Posterior cingulate gyrus (tissue), 11 donors: ENCODE measurements around the gene INPP4B.
A peak's percentile ranks its signal among the peaks of the same experiment; 100 is the strongest.

Experiments
- DNase-seq, 10 donors: peaks; one replicate each; pipeline versions ENCODE4 v3.0.0 to v3.0.0-alpha.2; 2020 to 2021; ENCODE audit warnings: mixed read lengths in 3 of 10
- intact Hi-C: fragments of 100-400 bp; cut with DNase I; formaldehyde crosslinking; loops from one replicate; pipeline ENCODE4 v1.15.1; 2023

INPP4B gene

DNA sequence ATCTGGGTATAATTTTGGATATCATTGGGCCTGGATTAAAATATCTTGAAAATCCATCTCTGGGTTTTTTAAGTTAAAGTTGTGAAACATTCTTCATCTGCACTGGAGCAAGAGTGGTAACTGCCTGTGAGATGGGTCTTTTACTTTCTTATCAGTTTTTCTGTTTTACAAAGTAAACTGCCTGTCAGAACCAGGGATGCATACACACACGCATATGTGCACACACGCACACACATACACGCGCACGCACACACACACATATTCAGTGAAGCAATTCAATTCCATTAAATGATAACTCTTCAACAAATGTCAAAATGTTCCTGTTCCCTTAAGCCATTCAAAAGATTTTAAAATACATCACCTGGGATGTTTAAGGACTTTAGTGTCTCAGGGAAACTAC is 515.8 kb downstream of the INPP4B start:
- DNase-seq, result no peak
- intact Hi-C loops, result no loop called here

DNA sequence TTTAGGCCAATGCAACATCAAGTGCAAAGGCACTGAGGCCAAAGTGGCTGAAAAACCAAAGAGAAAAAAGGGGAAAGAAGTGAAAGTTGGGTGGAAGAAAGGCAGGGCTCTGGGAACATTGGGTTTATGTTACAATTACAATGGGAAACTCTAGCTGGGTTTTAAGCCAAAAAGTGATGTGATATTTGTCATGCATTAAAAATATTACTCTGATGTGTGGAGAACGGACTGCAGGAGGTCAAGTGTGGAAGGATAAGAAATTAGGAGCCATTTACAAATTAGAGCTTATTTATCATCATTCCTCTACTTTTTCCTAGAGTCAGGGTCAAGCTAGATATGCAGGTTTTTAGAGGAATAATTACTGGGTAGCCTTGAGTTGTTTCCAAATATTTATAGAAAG is 516.8 kb downstream of the INPP4B start:
- intact Hi-C loops, result no loop called here
- DNase-seq, result no peak

DNA sequence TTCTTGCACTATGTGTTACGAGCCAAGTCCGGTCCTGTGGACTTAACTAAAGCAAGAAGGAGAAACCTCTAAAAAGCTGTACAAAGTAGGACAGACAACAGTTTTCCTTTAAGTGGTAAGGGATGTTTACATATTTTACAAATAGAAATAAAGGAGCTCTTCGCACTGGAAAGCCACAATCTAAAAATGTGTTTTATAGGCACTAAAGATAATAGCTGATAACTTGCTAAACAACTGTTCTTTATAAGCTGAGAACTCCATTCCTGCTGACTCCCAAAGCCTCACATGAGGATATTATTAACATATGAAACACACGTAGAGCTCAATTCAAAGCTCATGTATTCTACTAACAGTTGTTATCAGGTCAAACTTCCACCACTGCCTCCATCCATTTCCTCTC is 519.9 kb downstream of the INPP4B start:
- DNase-seq, result no peak
- intact Hi-C loops, result no loop called here

DNA sequence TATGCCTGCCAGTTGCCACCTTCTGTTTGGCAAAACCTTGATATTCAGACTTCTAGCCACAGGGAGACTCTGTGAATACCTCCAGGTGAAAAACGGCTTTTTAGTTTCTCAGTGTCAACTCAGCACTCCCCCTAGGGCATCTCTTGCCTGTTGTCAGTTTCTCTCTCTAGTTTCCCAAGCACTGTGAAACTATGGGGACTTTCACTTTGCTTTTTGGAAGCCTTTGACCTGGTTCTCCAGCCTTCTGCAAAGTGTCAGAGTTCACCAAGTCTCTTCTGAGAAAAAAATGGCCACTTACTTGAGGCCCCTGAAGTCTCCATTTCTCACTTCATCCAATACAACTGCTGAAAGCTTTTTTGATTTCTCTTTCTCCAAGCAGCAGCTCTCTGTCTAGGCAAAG is 521.5 kb downstream of the INPP4B start:
- no peak for DNase-seq
- intact Hi-C loops, result no loop called here

DNA sequence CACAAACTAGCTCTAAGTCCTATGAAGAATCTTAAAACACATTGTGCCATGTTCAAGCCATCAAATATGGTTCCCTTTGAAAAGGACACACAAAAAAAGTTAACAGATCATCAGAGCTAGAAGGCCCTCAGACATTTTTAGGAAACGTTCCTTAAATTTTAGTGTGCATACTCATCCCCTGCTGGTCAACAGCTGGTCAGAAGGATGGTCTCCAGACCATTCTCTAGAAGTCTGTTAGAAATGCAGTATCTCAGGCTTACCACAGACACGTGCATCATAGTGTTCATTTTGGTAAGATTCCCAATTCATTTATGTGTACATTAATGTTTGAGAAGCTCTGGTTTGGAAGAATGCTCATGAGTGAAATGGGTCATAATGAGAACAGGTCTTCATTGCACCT is 523.1 kb downstream of the INPP4B start:
- intact Hi-C loops, result no loop called here
- DNase-seq, result no peak

DNA sequence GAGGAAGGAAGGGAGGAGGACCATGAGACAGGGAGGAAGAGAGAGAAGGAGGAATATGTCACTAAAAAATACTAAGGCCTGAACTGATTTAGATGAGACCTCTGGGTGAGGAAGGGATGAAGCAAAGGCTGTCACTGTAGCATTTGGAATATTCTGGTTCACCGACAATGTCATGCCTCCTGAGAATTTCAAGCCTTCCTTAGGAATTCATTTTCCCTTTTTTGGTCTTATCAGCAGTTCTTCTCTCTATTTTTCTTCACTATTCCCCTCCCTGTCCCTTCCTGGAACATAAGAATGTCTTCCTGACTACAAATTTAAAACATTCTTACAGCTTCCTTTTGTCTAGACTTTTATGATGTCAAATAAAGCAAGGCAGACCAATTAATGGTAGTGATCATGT is 527.8 kb downstream of the INPP4B start:
- intact Hi-C loops, result no loop called here
- no peak for DNase-seq

DNA sequence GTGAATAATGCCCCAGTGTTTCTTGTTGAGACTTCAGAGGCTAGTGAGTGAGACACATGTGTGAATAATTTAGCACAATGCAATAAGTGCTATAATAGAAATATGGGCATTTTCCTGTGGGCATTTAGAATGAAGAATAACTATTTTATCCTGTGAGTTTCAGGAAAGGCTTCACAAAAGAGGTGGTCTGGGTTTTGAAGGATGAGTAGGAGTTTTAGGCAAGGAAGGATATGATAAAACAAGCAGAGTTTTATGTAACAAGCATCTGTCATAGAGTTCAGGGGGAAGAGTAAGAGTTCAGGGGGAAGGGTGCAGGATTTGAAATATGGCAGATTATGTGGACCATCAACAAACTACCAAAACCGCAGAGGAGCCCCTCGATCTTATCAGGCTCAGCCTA is 529.2 kb downstream of the INPP4B start:
- DNase-seq, result no peak
- intact Hi-C loops, result no loop called here

DNA sequence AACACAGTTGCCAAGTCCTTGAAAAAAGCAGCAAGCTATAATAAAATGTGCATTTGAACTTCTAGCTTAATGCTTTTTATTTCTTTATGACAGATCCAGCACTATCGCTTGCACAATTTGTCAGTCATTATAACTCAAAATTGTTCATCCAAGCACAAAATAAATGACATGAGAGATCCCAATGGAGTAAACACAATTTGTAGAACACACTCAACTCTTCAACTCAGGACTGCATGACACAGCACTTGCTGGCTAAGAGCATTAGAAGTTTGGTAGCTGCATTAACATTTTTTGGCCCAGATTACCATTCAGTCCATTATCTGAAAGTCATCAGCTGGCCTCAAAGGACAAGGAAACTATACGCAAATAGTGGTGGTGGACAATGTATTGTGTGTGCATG is 530.1 kb downstream of the INPP4B start:
- intact Hi-C loops, result no loop called here
- no peak for DNase-seq

DNA sequence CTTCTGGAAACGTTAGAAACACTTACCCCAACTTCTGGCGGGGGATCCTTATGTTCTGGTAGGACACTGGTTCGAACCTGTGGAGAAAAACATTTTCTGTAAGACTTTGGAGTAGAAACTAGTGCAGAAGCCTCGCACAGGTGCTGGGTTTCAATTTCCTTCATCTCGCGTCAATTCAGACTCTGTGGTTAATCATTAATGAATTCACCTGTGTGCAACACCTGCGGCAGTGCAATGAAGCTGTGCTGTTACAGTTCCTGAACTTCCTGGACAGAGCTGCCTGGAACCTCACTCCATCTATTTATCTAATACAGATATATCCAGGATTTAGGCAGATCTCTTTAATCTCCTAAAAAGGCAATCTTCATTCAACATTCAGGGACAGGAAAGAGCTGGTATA is 531.4 kb downstream of the INPP4B start:
- intact Hi-C loops, result no loop called here

DNA sequence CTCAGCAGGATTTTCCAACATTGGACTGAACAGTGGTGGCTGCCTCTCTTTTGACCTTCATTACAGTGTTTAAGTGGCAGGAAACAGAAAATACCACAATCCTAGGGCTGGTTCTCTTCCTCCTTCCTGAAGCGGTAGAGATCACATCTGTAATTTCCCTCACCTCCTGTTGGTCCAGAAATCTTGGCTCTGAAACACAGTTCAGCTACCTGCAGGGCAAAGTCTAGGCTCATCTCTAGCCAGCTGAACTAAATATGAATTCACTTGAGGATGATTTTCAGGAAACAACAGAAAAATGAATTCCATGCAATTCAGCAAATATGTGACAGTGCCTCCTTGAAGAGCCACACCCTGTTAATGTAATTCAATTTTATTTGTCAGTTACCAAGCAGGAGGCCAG is 531.9 kb downstream of the INPP4B start:
- no peak for DNase-seq
- intact Hi-C loops, result no loop called here

More for the DNA sequence above, 531.4 kb downstream of the INPP4B start:
- DNase-seq, result no peak

DNA sequence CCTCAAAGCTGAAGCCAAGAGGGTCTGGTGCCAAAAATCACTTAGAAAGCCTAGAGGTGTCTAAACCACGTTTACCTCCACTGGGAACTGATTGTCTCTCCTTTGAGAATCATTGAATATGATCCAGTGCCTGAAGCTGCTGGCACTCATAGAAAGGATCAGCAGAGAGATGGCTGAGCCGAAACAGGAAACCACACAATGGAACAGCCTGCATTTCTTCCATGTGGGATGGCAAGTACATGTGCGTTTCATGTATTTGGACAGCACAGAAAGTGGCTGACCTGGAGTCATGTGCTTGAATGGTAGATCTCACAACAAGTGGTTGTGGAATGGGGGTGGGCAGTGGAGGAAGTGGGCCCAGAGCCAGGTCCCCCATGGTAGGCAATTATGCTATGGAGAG is 533.7 kb downstream of the INPP4B start:
- intact Hi-C loops, result no loop called here
- DNase-seq, result no peak

DNA sequence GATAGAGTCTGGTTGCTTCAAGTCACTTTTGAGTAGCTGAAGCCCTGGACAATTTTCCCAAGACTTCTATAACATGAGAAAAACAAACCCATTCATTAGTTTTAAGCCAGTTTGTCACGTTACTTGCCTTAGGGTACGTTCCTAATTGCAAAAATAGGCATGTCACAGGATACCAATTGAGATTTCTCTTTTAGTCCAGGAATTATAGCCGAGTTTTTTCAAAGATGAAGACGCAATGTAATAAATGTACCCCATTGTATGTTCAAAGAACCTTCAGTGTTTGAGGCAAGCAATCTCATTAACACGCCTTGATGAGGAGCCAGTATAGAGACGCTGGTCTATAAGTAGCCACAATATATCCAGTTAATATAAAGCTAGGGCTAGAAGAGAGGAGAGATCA is 534.2 kb downstream of the INPP4B start:
- DNase-seq, result no peak
- intact Hi-C loops, result no loop called here

DNA sequence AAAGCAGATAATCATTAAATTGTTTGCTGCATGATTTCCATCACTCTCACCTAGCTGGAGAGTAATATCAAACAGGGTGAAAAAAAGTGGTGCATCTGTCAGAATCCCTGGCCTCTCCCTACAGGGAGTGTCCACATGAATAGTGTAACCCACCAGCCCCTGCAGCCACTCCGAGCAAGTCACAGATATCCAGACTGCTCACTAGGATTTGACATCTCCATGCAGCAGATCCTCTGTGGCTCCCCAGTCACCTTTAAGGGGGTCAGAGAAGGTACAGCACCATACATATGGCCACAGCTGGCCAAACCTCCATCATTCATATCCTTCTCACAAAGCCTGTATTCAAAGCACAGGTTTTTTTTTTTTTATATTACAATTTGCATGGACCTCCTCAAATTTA is 536.3 kb downstream of the INPP4B start:
- intact Hi-C loops, result no loop called here
- peak in 1 of 10 donors; percentile 51 for DNase-seq

DNA sequence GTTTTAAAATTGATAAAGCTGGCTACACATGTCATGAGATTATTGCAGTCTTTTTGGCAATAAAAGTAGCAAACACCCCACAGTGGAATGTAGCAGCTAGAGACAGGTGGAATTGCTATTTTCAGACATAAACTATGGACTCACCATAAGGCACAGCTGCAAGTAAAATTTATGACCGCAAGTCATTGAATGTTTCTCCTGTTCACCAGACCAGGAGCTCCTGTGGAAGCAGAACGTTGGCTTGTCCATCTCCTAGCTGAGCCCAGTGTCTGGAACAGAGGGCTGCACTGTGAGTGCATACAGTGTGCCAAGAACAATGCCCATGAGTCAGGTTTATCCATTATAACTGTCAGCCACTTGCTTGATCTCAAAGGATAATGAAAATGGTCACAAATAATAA is 538.2 kb downstream of the INPP4B start:
- DNase-seq, result no peak
- intact Hi-C loops, result no loop called here

DNA sequence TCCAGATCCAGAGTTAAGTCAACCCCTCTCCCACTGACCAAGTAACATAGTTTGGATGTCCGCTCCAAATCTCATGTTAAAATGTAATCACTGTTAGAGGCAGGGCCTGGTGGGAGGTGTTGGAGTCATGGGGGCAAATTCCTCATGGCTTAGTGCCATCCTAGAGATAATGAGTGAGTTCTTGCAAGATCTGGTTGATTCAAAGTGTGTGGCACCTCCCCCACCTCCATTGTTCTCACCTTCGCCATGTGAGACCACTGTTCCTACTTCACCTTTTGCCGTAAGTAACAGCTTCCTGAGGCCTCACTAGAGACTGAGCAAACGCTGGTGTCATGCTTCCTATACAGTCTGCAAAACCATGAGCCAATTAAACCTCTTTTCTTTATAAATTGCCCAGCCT is 548.8 kb downstream of the INPP4B start:
- no peak for DNase-seq
- intact Hi-C loops, result no loop called here

DNA sequence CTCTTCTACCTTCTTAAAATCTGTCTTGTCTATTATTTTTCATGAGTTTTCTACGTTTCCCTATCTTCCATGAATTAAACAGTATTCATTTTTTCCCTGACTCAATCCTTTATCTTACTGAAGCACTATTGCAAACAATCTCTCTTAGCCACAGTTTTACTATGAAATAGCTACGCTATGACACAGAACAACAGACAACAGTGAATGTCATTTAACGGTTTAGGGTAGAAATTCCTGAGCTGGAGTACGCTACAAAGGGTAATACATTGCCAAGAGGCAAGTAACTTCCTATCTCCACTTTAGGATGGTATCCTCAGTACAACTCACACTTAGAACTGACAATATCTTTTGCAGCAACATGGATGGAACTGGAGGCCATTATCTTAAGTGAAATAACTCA is 552.6 kb downstream of the INPP4B start:
- DNase-seq, result no peak

DNA sequence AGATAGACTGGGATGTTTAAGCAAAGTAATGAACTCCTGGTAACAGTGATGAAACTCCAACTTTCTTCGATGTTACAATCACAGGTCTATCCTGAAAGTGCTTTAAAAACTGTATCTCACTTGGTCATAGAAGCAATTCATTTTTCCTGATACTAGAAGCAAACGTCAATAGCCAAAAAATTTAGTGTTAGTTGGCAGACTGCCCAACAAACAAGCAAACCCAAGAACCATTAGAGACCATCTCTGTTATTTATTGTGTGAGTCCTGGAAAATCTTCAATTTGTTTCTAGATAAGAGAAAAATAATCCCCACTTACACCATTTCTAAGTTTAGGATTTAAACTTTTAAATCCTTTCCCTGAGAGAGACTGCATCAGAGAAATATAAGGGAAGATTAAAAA is 553.9 kb downstream of the INPP4B start:
- no peak for DNase-seq
- intact Hi-C loops, result no loop called here

More for the DNA sequence above, 552.6 kb downstream of the INPP4B start:
- intact Hi-C loops, result no loop called here

DNA sequence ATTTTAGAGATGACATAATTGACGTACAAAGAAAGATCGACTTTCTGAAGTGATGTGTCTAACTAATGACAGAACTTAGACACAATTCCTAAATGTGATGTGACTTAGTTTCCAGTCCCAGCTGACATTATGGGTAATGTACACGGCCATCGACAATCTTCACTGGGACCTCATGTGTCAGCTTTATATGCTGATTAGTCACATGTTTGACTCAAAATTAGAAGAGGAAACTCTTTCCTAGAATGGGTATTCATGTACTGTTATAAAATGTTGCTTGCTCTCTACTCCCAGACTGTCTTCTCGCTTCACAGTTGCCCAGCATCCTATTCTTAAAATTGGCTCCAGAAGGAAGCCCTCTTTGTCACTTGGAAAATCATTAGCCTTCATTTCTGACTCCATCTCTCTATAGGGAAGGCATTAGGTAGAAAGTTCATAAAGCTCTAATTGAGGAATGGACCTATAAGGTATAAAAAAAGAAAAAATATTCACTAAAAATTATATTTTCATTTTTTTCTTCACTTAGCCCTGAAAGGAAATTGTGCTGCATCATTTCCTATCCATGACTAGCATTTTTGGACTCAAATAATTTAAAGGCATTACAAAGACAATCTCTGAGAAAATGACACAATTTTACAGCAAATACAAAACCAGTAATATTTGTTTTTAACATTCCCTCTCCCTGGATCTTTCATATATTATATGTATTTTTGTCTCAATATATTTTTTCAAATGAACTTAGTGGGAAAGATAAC is 554.6 kb downstream of the INPP4B start:
- intact Hi-C loops, result no loop called here
- no peak for DNase-seq

DNA sequence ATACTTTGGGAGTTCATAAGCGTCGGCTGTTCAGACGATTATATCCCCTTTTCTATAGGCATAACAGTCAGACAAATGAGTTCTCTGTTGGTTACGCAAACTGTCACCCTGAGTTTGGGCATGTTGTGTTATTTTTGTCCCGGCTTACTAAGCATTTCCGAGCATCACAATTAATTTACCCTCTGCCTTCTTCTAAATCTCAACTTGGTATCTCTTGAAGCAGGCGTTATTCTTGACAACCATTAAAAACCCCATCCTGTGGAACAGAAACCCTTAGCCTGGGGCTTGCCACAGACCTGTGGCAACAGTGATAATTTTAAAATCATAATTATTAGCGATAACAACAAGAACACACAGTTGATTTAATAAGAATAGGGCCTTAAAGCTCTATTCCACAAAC is 558.7 kb downstream of the INPP4B start:
- no peak for DNase-seq
- intact Hi-C loops, result no loop called here

DNA sequence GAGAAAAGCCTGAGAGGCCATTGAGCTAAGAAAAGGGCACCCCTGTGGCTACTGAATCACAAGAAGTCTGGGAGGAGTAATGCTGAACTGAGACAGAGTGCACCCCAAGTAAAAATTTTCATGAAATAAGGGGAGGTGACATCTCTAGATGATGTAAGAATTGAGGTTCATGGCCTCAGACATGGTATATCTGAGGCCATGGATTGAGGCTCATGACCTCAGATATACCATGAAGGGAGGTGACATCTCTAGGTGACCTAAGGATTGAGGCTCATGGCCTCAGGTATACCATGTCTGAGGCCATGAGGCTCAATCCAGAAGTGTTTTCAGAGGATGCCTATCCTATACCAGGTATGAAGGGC is 560.9 kb downstream of the INPP4B start:
- no peak for DNase-seq
- intact Hi-C loops, result no loop called here

DNA sequence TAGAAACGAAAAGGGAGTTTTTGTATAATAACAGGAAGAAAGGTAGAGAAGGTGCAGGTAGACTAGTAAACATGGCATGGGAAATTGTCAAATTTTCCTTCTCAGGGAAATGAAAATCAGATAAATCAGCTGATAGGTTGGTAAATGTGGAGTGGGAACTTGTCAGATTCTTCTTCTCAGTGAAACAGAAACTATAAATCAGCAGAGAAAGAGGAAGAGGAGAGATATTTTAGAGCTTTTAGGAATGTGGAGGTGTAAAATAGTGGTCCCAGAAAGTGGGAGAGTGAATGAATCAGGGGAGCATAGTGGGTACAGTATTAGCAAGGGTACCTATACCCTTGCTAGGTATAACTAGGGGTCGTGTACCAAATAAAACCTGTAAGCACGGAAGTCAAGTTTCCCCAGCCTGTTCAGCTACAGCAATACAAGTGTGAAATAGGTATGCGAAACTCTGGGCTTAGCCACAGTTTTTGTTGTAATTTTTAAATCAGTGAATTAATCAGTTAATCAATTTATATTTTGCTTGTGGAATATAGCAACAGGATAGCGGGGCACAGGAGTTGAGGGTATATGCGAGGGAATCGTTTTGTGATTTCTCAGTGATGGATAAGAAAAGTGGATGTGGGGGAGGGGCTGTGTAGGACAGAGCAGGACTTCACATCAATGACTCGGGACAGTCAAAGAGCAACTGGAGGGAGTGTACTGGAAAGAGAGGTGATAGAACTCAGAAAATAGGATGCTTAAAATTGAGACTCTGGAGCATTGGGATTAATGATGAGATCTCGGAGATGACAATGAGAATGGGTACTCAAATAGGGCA is 561.5 kb downstream of the INPP4B start:
- intact Hi-C loops, result no loop called here
- no peak for DNase-seq

DNA sequence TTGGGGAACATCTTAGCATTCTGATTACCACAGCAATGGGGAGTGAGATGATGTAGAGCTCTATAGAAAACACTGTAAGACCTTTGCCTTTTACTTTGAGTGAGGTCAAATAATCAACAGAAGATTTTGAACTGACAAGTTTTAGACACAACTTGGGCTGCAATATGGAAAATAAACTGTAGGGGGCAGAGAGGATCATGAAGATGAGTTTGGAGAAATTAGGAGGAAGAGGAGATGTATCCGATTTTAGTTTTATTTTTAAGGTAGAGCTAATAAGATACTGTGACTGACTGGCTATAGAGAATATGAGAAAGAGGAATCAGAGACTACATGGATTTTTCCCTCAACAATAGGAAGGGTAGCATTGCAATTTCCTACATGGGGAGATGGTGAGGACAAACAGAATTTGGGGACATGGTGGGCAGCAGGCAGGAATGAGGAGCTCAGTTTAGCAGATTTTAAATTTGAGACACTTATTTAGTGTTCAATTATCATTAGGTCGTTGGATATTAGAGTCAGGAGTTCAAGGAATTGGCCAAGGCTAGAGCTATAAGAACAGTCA is 563.1 kb downstream of the INPP4B start:
- intact Hi-C loops, result no loop called here
- no peak for DNase-seq
